ENCODE results near the gene CCDC28B. TPM values are rescaled to one million over a fixed set of nuclear protein-coding genes. Genes with fewer than 3 reads are reported as not detected.

Gene CCDC28B
- total RNA-seq, 4 donors from 2014 or later: 16.4 to 79.0 (median 56.8) TPM

DNA sequence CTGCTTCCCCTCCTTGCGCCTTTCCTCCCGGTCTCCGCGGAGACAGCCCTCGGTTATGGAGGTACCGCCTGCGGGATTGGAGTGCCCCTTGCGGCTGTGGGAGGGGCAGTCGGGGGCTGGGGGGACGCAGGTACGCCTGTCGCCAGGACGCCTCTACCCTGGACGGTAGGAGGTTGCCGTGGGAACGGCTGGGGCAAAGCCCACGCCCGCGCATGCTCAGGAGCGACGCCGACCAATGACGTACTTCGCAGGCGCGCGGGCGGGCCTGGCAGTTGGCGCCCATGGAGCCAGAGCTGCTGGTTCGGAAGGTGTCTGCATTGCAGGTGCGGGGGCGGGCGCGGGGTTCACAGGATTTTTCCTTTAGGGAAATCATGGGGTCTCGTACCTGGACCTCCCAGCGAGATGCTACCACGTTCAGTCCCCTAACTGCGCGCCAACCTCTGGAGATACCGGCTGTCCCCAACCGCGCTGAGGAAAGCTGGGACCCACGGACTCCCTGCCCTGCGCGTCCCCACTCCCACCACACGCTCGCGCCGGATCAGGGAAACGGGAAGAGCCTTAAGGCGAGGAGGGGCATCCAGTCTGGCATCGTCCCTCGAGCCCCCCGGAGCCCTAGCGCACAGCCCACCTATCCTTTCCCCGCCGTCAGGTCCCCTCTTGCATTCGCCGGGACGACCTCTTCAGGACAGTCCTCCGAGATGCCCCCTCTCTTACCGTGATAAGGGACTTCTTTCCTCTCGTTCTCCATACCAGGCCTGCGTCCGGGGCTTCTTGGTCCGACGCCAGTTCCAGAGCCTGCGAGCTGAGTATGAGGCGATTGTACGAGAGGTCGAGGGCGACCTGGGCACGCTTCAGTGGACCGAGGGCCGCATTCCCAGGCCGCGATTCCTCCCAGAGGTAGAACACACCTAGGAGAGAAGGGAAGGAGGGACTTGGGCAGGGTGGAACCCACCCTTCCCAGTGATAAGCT is 5.3 kb downstream of the CCDC28B start, which contains the start of gene IQCC:
Gene IQCC (plus strand): TSS at position 271 of the 970 bp plus-strand sequence. CDS start 11 bp downstream, at position 282.
- peak; percentile 72 to 76 for DNase-seq
- TF ChIP-seq, protein P1, sequence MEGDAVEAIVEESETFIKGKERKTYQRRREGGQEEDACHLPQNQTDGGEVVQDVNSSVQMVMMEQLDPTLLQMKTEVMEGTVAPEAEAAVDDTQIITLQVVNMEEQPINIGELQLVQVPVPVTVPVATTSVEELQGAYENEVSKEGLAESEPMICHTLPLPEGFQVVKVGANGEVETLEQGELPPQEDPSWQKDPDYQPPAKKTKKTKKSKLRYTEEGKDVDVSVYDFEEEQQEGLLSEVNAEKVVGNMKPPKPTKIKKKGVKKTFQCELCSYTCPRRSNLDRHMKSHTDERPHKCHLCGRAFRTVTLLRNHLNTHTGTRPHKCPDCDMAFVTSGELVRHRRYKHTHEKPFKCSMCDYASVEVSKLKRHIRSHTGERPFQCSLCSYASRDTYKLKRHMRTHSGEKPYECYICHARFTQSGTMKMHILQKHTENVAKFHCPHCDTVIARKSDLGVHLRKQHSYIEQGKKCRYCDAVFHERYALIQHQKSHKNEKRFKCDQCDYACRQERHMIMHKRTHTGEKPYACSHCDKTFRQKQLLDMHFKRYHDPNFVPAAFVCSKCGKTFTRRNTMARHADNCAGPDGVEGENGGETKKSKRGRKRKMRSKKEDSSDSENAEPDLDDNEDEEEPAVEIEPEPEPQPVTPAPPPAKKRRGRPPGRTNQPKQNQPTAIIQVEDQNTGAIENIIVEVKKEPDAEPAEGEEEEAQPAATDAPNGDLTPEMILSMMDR (IDR thresholded peaks at IDR 0.05 in 4 of 5, conservative IDR thresholded peaks at IDR 0.05 in 1 of 5): no peak
- TF ChIP-seq POLR2A (IDR thresholded peaks at IDR 0.05): peak; percentile 41 to 44
- ATAC-seq: peak; percentile 64 to 75
- Histone ChIP-seq H3K4me1 (peaks cover 30 to 34% of the 10 kb centered on the region in 2 donors), H3K9me3 (no peaks in the 10 kb centered on the region), H3K4me3 (peak within 1 kb of the TSS; percentile 61 to 76 (median 73)), H3K27ac (peak within 1 kb of the TSS; percentile 60 to 74 (median 72)), H3K27me3 (no peaks in the 10 kb centered on the region), H3K36me3 (no peaks in the 10 kb centered on the region)
- in situ Hi-C loops (cut with MboI; ENCODE audit: low sequenced_read_pairs in 4 of 4) (no loop called here), intact Hi-C loops (cut with DNase I; ENCODE audit: low total_unique reads) (loop anchor here (10.0 kb wide), 1 partner anchor 271 kb away; the partner anchor contains the start of gene PTP4A2)

DNA sequence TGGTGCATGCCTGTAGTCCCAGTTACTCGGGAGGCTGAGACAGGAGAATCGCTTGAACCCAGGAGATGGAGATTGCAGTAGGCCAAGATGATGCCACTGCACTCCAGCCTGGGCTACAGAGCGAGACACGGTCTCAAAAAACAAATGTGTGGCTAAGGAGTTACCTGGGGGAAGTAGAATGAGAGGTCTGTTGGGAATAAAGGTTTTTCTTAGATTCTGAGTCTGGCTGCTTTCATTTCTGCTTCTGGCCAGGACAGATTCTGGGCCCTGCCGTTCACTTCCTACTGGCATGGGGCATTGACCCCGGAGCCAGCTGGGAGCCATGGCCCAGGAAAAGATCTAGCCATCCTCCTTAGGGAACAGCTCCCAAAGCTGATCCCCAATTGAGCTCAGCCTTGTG is 8.1 kb downstream of the CCDC28B start:
- DNase-seq: no peak
- peaks cover 10 to 22% of the 10 kb centered on the region in 2 donors for H3K4me1 ChIP-seq
- intact Hi-C loops (cut with DNase I; ENCODE audit: low total_unique reads): loop anchor here (10.0 kb wide), 1 partner anchor 274 kb away; the partner anchor contains the start of gene PTP4A2
- TF ChIP-seq, protein P1 (IDR thresholded peaks at IDR 0.05 in 4 of 5, conservative IDR thresholded peaks at IDR 0.05 in 1 of 5): no peak
- no peak for TF ChIP-seq POLR2A (IDR thresholded peaks at IDR 0.05)
- H3K27ac ChIP-seq: no peak overlapping the region
- H3K4me3 ChIP-seq: no peak overlapping the region
- H3K27me3 ChIP-seq: no peaks in the 10 kb centered on the region
- H3K9me3 ChIP-seq: no peaks in the 10 kb centered on the region
- in situ Hi-C loops (cut with MboI; ENCODE audit: low sequenced_read_pairs in 4 of 4): no loop called here
- ATAC-seq: no peak
- no peaks in the 10 kb centered on the region for H3K36me3 ChIP-seq

DNA sequence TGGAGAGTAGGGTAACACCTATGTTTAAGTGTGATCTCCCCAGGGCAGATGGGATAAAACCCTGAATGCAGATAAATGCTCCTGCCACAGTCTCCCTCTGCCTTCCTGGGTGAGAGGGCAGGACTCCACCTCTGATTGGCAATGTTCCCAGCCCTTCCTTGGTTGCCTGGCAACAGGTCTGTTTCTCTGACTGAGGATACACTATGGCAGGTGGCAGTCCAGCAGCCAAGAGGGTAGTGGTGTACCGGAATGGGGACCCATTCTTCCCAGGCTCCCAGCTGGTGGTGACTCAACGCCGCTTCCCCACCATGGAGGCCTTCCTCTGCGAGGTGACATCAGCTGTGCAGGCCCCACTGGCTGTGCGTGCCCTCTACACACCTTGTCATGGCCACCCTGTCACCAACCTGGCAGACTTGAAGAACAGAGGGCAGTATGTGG is 8.5 kb downstream of the CCDC28B start, which contains the start of gene DCDC2B:
Gene DCDC2B (plus strand): TSS at position 199 of the 438 bp plus-strand sequence. CDS start 5 bp downstream, at position 204.
- in situ Hi-C loops (cut with MboI; ENCODE audit: low sequenced_read_pairs in 4 of 4) (no loop called here), intact Hi-C loops (cut with DNase I; ENCODE audit: low total_unique reads) (loop anchor here (10.0 kb wide), 1 partner anchor 274 kb away; the partner anchor contains the start of gene PTP4A2)
- DNase-seq: peak in 1 of 2 donors; percentile 42
- Histone ChIP-seq H3K27ac (peak within 1 kb of the TSS in 1 of 4 donors; percentile 5), H3K4me1 (peaks cover 10 to 22% of the 10 kb centered on the region in 2 donors), H3K4me3 (no peak within 1 kb of the TSS), H3K9me3 (no peaks in the 10 kb centered on the region), H3K27me3 (no peaks in the 10 kb centered on the region), H3K36me3 (no peaks in the 10 kb centered on the region)
- ATAC-seq: no peak
- TF ChIP-seq, protein P1 (IDR thresholded peaks at IDR 0.05 in 4 of 5, conservative IDR thresholded peaks at IDR 0.05 in 1 of 5): no peak
- no peak for TF ChIP-seq POLR2A (IDR thresholded peaks at IDR 0.05)

DNA sequence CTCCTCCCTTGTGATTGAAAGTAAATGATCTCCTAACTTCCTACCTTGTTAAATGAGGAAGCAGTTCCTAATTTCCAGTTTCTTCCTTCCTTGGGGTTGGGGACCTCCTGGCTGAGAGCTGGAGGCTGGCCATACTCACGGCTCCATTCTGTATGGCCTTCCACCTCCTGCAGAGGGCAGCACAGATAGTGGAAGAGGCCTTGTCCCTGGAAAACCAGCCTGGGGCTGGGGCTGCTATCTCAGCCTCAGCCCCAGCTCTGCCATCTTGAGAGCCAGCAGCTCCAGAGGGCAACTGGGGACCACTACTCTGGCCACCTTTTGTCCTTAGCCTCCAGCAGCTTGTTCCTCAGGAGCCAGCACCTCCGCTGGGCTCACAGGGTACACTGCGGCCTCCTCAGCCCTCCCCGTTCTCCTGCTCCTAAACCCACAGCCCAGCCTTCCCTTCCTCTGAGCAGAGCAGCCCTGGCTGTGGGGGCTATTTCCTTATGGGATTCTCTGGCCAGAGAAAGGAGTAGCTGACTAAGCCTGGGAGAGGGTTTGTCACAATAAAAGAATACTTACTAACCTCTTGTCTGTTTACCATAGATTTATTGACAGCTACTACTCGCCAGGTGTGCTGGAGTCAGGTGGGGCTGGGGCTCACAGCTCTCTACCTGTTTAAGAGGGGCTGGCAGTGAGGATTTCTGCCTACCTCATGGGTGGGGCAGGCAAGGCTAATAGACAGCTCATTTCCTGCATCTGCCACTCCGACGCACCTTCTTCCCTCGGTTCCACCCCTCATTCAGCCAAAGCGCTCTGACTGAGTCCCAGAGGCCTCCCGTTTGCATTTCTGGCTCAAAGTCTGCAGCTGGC is 15.5 kb downstream of the CCDC28B start:
- Histone ChIP-seq H3K4me3 (no peak overlapping the region), H3K27ac (peak overlapping the region in 1 of 4 donors; percentile 11), H3K9me3 (no peaks in the 10 kb centered on the region), H3K36me3 (peaks cover 0 to 29% of the 10 kb centered on the region in 2 donors), H3K4me1 (peaks cover 0 to 3% of the 10 kb centered on the region in 2 donors), H3K27me3 (no peaks in the 10 kb centered on the region)
- DNase-seq (peak in 1 of 2 donors; percentile 35), ATAC-seq (peak; percentile 77 to 84)
- in situ Hi-C loops (cut with MboI; ENCODE audit: low sequenced_read_pairs in 4 of 4): no loop called here
- intact Hi-C loops (cut with DNase I; ENCODE audit: low total_unique reads): loop anchor here (2.0 kb wide), 1 partner anchor 101 kb away; no protein-coding TSS in a partner anchor
- TF ChIP-seq, protein P1 (IDR thresholded peaks at IDR 0.05 in 4 of 5, conservative IDR thresholded peaks at IDR 0.05 in 1 of 5): peak; percentile 50 to 73 (median 67)
- TF ChIP-seq POLR2A (IDR thresholded peaks at IDR 0.05): no peak
